GM19238 (cell line): ENCODE results near the gene GPR107.

Experiments used
- DNase-seq: peaks from one replicate; pipeline ENCODE4 v3.0.0; 2011; ENCODE audit warnings: low spot score; ENCODE audit not compliant: insufficient read length

GPR107 gene

DNA sequence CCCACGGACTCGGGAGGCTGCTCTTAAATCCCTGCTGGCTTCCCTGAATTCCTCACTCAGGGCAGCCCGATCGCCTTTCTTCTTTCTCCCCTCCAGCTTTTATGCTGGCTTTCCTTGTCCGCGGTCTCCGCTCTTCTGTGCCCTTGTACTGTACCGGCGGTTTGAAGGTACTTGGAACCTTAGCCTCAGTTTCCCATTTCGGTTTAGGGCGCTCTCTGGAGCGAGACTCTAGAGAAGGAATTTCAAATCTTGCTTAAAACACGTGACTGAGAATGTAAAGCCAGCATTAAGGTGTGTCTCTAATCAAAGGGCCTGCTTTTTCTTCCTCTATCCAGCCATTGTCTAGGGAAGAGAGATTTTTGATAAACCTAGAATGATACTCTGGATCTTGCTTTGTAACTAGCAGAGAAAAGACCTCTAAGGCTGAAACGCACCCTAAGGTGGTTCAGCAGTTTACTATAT lies 650 bp downstream of the GPR107 start:
- no peak for DNase-seq

DNA sequence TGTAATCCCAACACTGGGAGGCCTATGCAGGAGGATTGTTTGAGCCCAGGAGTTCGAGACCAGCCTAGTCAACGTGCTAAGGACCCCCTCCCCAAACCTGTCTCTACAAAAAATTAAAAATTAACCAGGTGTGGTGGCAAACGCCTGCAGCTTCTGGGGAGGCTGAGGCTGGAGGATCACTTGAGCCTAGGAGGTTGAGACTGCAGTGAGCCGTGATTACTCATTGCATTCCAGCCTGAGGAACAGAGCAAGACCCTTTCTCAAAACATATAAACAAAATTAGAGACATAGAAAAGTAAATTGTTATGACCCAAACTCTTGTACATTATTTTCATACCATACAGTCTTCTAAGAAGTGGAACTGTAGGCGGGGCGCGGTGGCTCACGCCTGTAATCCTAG lies 1.1 kb downstream of the GPR107 start:
- DNase-seq = no peak

DNA sequence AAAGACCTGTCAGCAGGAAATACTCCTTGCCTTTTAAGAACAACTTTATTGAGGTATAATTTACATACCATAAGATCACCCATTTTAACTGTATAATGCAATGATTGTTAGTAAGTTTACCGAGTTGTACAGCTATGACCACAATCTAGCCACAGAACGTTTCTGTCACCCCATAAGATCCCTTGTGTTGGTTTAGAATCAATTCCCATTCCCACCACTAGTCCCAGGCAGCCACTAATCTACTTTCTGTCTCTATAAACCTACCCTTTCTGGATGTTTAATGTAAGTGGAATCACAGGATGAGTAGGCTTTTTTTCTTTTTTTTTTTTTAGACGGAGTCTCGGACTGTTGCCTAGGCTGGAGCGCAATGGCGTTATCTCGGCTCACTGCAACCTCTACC lies 4.4 kb downstream of the GPR107 start:
- no peak for DNase-seq

DNA sequence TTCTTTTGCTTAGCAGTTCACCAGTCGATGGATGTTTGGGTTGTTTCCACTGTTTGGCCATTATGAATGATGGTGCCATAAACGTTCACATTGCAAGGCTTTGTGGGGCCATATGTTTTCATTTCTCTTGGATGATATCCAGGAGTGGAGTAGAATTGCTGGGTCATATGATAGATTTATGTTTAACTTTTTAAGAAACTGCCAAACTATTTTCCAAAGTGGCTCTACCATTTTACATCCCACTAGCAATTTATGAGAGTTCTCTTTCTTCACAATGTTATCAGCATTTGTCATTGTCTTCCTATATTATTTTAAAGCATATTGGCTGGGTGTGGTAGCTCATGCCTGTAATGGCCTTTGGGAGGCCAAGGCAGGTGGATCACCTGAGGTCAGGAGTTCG lies 5.2 kb downstream of the GPR107 start:
- no peak for DNase-seq

DNA sequence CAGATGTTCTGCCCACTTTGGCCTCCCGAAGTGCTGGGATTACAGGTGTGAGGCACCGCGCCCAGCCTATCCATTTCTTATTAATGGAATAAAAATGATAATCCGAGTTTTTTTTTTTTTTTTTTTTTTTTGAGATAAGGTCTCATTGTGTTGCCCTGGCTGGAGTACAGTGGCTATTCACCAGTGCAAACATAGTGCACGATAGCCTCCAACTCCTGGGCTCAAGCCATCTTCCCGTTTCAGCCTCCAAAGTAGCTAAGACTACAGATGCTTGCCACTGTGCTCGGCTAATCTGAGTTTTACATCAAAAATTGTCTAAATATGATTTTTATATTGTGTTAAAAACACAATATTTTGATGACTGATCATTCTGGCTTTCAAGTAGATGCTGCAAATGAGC lies 6.6 kb downstream of the GPR107 start:
- DNase-seq = no peak

DNA sequence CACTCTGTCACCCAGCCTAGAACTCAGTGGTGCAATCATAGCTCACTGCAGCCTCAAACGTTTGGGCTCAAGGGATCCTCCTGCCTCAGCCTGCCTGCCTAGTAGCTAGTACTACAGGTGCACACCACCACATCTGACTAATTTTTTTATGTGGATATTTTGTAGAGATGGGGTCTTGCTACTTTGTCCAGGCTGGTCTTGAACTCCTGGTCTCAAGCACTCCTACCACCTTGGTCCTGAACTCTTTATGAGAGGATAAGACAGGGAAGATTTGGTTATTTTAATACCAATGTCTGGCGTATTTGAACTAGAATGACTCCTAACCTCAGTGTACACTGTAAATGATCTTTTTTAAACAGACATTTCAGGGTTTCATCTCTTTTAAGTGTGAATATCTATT lies 9.0 kb downstream of the GPR107 start:
- no peak for DNase-seq

DNA sequence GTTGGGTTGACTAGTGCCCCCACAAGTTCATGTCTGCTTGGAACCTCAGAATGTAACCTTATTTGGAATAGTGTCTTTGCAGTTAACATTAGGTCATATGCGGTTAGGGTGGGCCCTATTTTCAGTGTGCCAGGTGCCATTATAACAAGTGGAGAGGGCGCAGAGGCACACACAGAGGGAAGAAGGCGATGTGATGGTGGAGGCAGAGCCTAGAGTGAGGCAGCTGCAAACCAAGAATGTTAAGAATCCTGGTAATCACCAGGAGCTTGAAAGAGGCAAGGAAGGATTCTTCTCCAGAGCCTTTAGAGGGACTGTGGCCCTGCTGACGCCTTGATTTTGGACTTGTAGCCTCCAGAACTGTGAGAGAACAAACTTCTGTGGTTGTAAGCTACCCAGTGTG lies 10.9 kb downstream of the GPR107 start:
- DNase-seq = no peak

DNA sequence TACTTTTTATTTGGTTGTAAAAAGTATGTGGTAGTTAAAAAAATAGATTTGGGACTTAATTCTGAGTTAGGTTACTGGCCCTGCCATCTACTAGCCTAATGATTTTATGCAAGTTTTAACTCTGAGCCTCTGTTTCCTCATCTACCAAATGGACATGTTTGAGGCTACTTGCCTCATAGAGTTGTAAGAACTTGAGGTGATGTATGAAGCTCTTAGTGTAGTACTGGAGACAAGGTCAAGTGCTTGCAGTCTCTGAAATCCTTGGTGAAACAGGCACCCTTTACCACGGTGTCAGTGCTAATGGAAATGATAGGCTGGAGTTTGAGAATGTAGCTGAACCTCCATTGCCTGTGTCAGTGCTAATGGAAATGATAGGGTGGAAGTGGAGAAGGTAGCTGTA lies 15.3 kb downstream of the GPR107 start:
- no peak for DNase-seq

DNA sequence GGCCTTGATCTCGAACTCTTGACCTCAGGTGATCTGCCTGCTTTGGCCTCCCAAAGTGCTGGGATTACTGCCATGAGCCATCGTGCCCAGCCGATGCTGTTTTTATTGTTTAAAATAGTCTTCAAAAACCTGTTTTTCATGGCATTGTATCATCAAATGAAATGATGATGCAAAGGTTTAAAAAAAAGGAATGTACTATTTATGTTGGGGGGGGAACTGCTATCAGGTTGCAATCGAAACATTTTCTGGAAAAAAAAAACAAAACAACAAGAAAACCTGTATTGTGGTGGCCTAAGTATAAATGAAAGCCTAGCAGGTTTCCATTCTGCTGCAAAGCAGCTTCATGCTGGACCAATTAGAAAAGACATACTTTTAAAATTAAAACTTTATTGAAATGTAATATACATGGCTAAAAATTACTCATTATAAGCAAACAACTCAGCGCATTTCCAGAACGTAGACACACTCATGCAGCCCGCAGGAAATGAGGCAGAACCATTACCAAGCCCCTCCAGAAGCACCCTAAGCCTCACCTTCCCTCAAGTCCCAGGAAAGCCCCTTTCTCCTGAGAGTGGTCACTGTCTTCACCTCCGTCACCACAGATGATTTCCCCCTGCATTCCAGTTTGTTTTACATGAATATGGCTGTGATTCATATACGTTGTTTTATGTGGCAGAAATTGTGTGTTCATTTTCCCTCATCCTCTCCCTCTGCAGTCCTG lies 19.0 kb downstream of the GPR107 start:
- DNase-seq = no peak

DNA sequence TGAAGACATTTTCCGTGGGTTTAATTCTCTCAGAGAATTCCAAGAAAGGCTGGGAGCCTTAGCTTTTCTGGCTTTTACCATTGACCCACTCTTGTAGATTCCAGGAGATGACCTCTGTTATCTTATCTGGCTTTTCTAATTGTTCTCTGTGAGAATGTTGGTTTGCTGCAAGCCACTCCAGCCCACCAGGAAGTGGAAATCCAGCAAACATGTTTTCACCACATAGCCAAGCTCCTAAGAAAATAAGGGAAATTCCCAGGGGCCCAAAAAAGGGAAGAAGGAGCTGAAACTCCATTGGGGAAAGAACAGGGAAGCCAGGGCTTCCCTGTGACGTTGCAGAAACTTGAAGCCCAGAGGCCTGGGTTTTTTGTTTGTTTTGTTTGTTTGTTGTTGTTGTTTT lies 19.7 kb downstream of the GPR107 start:
- no peak for DNase-seq

DNA sequence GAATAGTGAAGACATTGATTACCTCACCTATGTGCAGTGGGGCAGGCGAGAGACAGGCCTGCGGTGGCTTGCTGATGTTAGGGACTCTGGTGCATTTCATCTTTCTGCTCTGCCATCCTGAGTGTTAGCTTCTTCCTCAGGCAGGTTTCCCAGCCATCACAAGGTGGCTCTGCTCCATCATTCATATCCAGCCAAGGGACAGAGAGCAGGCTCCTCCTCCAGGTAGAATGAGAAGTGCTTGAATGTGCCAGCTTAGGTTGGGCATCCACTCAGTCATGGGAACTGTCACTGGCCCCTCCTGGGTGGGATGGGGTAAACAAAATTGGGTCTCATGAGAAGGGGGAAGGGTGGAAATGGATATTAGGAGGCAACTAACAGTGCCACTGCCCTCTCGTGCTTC lies 24.8 kb downstream of the GPR107 start:
- no peak for DNase-seq

DNA sequence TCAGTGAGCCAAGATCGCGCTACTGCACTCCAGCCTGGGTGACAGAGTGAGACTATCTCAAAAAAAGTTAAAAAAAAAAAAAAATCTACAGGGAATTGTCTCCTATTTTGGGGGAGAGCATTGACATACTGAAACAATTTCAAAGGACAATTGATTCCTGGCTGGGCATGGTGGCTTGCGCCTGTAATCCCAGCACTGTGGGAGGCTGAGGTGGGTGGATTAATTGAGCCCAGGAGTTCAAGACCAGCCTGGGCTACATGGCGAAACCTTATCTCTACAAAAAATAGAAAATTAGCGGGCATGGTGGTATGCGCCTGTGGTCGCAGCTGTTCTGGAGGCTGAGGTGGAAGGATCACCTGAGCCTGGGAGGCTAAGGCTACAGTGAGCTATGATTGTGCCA lies 30.6 kb downstream of the GPR107 start:
- DNase-seq = no peak

DNA sequence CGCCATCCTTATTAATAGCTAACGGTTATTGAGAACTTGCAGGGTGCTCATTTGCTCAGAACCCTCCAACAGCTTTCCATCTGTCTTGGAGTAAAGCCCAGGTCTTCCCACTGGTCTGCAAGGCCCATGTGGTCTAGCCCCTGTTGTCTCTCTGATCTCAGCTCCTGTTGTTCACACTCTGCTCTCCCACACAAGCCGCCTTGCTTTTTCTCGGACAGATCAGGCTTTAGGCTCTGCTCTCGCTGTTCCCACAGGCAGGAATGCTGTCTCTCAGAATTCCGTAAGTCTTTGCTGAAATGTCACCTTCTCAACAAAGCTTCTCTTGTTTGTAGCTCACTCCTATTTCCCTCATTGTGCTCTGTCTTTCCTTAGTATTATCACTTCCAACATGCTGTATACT lies 34.3 kb downstream of the GPR107 start:
- no peak for DNase-seq

DNA sequence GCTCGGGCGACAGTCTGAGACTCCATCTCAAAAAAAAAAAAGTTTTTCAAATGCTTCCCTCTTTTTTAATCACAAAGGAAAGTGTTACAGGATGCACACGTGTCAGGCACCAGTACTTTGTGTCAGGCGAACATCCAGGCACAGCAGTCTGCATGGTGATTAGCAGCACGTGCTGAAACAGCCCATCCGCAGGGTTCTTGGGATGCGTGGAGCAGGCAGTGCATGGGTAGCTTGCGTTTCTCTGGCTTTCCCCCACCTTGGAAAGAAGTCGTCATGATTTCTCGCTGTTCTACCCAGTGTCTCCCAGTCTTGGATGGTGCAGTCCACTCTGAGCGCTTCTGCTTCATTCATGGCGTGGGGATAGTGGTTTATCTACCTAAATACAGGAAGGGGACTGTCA lies 35.4 kb downstream of the GPR107 start:
- DNase-seq = no peak

DNA sequence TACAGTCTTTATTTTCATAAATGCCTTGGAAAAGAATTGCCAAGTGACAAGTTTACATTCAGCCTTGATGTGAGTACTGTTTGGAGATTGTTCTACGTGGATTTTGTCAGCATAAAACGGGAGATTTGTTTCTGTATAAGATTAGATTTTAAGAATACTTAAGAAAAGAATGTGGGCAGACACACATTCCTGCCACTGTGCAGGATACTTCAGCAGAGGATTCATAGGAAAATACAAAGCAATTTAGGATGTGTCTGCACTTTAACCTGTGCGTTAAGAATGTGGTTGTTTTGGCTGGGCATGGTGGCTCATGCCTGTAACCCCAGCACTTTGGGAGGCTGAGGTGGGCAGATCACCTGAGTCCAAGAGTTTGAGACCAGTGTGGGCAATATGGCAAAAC lies 37.2 kb downstream of the GPR107 start:
- DNase-seq = no peak

DNA sequence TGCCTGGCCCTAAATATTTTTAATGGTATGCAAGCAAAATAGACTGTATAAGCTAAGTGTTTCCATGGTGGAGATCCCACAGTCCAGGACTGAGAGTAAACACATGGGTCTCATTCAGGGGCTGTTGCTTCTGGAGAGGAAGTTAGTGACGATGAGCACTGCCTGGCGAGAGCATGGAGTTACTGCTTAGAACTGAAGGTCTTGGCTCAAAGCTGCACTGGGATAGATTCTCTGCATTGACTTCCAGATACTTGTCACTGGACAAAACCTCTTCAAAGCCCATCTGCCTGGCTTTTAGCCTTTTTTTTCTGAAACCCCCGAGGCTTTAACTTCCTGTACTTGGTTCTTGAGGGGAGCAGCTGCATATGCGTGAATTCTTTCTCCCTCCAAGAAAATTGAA lies 39.2 kb downstream of the GPR107 start:
- DNase-seq = no peak

DNA sequence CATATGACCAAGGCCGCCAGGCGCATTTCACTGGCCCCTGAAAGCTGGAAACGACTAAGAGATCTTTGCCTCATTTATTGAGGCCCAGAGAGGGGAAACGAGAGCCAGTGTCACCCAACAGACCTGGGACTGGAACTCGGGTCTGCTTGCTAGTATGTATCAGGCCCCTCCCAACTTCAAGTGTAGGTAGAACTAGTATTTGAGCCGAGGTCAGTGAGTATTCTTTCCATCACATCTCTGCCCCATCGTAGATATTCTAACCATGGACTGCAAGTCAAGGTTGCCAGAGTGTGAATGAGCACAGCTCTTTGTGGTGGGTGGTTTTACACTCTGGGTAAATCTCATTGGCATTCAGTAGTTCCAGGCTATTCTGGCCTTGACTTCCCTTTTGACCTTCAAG lies 42.2 kb downstream of the GPR107 start:
- DNase-seq = no peak

DNA sequence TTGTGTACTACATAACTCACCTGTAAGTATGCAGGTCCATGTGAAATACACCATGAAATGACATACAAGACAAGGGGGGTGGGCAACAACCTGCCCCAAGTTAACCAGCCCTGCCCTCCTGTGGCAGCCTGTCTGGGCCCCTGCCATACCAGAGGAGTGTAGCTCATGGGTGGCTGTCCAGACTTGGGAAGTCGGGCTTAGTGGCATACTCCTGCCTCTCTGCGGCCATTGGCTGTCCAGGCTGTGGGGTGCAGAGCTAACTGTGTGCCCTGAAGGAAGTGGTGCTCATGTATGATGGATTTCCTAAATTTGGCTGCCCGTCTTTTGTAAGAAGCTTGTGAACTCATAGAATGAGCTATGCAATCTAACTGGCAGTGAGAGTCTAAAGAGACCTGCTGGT lies 47.0 kb downstream of the GPR107 start:
- DNase-seq = no peak

DNA sequence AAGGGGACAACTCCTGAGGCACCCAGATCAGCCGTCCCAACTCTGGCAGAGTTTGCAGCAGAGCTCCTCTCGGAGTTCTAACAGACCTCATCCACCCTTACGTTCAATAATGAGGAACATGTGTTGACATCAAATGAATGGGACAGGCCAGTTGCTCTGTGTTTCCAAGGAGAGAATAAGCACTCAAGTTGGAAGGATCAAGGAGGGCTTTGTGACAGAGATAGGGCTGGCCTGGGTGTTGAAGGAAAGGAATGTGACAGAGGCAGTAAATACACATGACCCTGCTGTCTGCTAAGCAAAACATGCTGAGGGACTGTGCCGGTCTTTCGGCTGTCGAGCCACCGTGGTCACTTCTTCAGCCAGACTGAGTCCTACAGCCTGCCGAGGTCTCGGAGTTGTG lies 48.2 kb downstream of the GPR107 start:
- no peak for DNase-seq

DNA sequence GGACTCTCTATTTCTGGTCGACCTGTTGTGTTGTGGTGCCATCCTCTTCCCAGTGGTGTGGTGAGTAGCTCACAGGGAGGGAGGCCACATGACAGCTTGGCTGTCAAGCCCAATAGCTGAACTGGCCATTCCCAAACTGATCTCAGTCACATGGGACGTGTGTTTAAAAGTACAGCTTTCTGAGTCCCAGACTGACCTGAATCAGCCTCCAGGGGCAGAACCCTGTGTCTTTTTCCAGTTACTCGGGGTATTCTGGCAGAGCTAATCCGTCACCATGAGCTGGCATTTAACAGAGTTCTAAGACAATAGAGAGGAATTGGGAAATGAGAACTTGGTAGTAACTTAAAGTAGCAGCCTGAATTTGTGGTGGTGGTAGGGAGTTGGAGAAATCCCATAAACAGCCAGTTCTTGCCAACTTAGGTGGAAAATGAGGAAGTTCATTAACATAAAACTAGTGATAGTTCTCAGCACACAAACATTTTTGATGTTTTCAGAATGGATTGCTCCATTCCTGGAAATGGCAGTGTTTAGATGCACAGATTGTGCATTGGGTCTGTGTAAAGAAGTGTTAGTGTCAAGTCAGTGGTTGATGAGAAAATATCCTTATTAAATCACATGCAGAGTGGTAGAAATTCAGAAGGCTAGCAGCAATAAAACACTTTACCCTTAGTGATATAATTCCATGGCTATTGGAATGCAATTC lies 50.9 kb downstream of the GPR107 start:
- no peak for DNase-seq

DNA sequence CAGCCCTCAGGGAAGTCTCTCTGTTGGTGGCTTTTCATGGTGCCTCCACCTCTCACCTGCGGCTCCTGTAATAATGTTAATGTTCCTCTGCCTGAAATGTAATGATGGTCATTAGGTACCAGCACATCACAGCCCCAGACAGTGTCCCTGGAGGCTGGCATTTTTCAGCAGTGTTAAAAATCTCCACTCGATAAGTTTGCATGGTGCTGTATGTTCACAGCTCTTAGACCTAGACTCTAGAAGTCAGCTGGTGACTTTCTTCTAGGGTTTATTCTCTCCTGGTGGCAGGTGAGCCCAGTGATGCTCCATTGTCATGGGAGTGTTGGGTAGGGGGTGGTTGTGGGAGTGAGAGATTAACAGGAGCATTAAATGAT lies 53.1 kb downstream of the GPR107 start:
- no peak for DNase-seq

DNA sequence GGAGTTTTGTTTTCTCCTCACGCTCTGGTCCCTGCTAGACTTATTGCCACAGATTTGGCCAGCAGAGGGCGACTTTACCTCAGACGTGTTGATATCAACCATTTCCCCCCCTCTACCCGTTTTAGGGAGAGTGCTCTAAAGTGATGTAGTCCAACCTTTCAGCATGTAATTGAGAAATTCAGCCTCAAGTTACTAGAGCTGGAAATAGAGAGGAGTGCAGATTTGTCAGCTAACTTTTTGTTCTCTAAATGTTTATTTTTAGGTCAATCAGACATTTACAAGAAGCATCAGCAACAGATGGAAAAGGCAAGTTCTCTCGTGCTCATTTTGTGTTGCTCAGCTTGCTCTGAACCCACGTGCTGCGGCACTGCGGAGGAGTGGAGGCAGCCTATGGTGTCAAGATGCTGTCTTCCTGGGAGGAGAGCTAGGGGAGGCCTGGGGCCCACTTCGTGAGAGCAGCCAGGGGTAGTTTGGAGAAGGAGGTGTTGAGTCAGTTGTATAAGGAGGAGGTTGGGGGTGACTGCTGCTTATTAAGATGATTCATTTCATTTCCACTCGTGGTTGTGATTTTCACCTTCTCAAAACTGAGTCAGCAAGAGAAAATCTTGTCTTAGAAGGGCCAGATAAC lies 53.6 kb downstream of the GPR107 start:
- peak; percentile 50 for DNase-seq

DNA sequence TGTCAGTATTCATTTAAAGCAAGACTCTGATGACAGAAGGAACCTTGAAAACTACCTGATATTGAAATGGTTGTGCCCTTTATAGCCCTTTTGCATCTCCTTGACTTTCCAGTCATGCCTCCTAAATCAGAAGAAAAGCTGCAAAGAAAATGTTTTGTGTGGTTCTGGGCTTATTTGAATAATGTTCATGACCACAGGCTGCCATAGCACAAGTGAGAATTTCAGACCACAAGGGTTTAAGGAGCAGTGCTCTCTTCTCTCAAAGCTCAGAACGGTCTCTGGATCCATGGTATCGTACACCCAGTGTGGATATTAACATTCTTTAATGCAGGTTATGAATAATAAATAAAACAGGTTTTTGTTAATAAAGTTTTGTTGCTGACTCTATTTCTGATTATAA lies 54.2 kb downstream of the GPR107 start:
- DNase-seq = no peak
